ENCODE data around the gene SLC4A2.

- TF ChIP-seq CTCF (IDR thresholded peaks at IDR 0.05; ENCODE audit: insufficient read depth, low read length) (no peak), POLR2AphosphoS5 (IDR thresholded peaks at IDR 0.05; ENCODE audit: low read depth) (0 out of 2 replicates have a peak, but pooled peaks have one; percentile 13), REST (IDR thresholded peaks at IDR 0.05; ENCODE audit: insufficient replicate concordance, low read depth) (no peak), GABPA (IDR thresholded peaks at IDR 0.05; ENCODE audit: low read depth) (no peak), SPI1 (IDR thresholded peaks at IDR 0.05; ENCODE audit: borderline replicate concordance, low read depth) (no peak)
Observed at GRCh38 chr7:151080067-151080521, 20.7 kb downstream of the SLC4A2 start.
